VCaP (cell line): ENCODE data around the gene LHPP.

Source experiments
- H3K27ac ChIP-seq: fragments of 450-650 bp; 2 replicates; pipeline ENCODE4 v1.5.1; 2017
- CTCF ChIP-seq: fragments of 450-650 bp; conservative IDR thresholded peaks from 2 replicates; pipeline ENCODE4 v1.5.1; 2017; ENCODE audit warnings: mild to moderate bottlenecking, moderate library complexity

LHPP gene

GRCh38 chr10:124524991-124525653 lies 63.5 kb downstream of the LHPP start:
- no peak for TF ChIP-seq CTCF
- no peak overlapping the region for H3K27ac ChIP-seq

- TF ChIP-seq CTCF, result no peak
- no peak overlapping the region for H3K27ac ChIP-seq
Observed at GRCh38 chr10:124525751-124526600, 64.4 kb downstream of the LHPP start.

GRCh38 chr10:124526621-124527267 lies 65.1 kb downstream of the LHPP start:
- TF ChIP-seq CTCF, result no peak
- no peak overlapping the region for H3K27ac ChIP-seq

GRCh38 chr10:124527874-124528395 lies 66.3 kb downstream of the LHPP start:
- H3K27ac ChIP-seq, result no peak overlapping the region
- TF ChIP-seq CTCF, result no peak

GRCh38 chr10:124529661-124530214 lies 68.1 kb downstream of the LHPP start:
- TF ChIP-seq CTCF, result no peak

GRCh38 chr10:124530215-124530665 lies 68.6 kb downstream of the LHPP start:
- no peak overlapping the region; the same call in 1 of the 2 replicates for H3K27ac ChIP-seq
- TF ChIP-seq CTCF, result peak; percentile 85

More at GRCh38 chr10:124529661-124530214, 68.1 kb downstream of the LHPP start:
- no peak overlapping the region for H3K27ac ChIP-seq
